Measurements from ENCODE around the gene CENPT.

CENPT gene

DNA sequence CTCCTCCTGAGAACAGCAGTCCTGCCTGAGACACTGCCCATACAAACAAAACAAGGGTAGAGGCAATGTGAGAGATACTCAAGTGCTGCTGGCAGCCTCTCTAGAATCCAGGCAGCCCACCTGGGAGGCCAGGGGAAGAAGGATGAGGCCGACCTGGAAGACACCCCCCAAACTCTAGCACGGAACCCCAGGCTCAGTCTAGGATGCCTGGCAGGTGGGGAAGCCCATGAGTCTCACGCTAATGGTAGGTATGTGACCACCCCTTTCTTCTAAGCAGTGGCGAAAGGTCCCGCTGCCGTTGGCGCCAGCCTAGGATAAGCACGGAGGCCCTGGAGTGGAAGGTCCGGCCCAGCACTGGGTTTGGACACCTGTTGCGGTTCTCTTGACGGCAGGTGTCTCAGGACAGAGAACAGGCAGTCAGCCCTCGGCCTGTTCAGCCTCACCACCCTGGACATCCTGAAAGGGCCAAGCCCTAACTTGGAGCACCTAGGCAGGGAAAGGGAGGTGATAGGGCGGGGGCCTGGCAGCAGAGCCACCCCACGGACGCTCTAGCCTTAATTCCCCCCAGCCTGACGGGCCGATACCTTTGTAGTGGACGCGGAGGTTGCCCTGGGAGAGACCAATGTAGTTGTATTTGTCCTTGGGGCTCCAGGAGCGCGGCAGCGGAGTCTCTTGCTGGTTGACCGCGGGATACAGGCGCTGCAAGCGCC is 41.6 kb downstream of the CENPT start:
- no peak for DNase-seq

DNA sequence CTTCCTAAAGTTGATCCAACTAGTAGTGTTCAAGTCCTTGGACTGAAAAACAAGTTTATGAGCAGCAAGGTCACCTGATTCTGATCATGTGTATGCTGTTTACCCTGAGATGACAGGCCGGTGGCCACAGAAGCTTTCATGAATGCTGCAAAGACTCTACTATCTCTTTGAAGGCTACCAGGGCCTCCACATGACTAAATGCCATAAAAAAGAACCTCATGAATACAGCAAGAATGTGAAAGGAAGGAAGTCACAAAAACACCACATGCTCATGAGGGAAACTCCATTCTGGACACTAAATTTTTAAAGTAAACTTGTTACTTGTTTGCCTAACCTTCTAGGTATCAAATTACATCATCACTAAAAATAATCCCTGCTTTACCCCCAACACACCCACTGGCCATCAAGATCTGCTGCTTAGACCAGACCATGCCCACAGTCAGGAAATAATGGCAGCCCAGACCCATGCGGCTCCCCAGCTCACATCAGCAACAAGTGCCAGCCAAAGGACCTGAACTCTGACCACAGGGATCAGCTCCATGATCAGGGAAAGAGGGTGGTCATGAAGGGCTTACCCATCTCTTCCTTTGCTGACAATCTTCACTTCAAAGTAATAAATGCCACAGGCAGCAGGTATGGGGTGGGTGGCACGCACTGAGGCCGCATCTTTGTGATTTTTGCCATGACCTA is 42.5 kb downstream of the CENPT start:
- no peak for DNase-seq

DNA sequence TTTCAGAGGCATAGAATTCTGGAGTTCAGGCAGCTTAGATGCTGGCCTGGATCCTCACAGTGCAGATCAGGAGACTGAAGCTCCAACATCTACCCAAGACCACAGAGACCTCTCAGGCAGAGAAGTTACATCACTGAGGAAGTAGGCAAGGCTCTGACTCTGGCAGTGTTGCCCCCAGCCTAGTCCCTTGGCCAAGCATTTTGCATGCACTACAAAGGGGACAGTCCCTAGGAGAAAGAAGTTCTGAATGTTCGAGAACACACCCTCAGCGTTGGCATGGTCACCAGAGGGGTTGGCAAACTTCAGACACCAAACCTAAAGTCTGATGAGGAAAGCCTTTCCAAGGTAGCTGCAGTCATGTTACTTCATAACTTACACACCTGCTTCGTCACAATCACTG is 43.6 kb downstream of the CENPT start:
- no peak for DNase-seq

DNA sequence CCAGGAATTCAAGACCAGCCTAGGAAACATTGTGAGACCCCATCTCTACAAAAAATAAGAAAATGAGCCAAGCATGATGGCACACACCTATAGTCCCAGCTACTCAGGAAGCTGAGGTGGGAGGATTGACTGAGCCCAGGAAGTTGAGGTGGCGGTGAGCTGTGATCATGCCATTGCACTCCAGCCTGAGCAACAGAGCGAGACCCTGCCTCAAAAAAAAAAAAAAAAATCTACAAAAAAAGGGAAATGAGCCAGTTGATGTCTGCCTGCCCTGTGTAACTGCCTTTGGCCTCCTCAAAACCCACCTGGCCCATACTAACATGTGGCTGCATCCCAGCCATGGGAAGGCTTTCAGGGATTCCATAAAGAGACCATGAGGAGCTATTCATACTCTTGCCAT is 45.6 kb downstream of the CENPT start:
- DNase-seq = no peak

DNA sequence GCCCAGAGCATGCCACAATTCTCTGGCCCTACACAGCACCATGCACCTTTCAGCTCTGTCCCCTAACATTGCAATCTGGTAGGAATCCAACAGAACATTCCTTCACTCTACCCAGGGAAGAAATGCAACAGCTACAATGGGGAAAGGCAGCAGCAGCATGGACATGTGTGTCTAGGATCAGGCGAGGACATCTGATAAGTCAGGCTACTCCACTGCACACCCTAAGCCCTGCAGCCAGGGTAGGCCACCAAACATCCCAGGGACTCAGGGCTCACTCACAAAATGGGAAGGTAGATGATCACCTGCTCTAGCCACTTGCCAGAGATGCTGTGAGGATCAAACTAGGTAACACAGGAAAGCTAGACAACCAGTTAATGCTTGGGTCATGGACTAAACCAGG is 46.3 kb downstream of the CENPT start:
- DNase-seq = no peak

DNA sequence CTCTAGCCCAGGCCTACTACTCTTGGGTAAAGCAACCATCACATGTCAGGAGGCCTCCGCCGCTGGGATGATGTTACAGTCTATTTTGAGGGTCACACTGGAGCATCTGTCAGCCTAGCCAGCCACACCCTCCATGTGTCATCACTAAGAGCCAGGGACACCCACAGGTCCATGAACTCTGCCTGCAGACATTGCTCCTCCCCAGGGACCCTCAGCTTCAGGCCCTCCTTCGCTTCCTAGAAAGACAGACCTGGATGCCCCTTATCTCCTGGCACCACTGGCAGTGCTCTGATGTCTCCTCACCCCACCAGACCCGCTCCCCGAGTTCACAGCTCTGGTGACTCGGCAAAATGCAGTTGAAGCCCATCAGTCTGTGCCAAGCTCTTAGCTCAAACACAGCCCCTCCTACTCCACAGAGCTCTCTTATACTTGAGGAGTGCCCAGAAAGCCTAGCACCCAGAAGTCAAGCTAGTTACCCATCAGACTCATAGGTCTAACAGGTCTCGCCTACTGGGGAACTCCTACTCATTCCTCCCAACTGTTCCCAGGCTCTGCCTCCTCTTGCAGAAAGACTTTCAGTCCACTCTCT is 47.1 kb downstream of the CENPT start:
- no peak for DNase-seq

DNA sequence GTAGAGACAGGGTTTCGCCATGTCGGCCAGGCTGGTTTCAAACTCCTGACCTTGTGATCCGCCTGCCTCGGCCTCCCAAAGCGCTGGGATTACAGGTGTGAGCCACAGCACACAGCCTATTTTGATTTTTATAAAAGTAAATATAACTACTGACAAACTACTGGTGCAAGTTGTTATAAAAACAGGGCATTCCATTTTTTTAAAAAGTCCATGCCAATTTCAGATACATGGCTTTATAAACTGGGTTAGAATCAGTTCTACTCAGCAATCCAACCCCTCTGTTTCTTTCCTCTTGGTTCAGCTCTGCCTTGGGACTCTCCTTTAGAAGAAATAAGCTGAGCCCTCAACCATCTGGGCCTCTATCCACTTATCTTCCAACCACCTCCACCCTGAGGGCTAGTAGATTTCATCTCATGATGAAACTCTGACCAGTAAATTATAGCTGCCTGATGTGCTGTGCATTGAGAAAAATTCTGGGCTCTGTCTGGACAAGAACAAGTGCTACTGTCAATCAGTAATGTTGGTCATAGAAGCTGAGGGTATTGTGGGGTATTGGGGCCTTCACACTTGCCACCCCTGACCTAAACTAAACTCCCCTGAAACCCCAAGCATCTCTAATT is 51.3 kb downstream of the CENPT start:
- no peak for DNase-seq

DNA sequence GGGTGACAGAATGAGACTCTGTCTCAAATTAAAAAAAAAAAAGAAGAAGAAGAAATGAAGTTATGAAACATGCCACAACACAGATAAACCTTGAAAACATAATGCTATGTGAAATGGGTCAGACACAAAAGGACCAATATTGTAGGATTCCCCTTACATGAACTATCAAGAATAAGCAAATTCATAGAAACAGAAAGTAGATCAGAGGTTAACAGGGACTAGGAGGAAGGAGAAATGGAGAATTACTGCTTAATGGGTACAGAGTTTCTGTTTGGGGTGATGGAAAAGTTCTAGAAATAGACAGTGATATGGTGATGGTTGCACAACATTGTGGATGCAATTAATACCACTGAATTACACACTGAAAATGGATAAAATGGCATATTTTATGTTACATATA is 57.4 kb downstream of the CENPT start:
- no peak for DNase-seq

DNA sequence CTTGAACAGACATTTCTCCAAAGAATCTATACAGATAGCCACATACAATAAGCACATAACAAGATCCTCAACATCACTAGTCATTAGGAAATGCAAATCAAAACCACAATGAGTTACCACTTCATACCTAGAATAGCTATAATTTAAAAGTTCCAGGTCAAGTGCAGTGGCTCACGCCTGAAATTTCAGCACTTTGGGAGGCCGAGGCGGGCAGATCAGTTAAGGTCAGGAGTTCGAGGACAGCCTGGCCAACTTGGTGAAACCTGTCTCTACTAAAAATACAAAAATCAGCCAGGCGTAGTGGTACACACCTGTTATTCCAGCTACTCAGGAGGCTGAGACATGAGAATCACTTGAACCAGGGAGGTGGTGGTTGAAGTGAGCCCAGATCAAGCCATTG is 61.0 kb downstream of the CENPT start:
- DNase-seq = no peak

DNA sequence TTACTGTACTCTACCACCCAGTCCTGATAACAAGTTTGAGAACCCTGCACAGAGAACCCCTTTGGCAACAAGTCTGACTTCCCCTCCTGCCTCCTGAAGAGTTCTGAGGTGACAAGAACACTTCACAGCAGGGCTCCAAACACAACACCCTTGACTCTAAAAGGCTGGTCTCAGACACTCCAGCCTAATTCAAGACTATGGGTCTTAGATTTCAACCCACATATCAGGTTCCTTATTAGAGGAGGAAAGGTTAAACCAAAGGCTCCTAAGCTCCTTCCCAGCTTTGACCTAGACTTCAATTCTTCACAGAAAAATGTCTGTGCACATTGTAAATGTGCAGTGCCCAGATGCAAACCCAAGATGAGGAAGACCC is 64.2 kb downstream of the CENPT start:
- DNase-seq = no peak

DNA sequence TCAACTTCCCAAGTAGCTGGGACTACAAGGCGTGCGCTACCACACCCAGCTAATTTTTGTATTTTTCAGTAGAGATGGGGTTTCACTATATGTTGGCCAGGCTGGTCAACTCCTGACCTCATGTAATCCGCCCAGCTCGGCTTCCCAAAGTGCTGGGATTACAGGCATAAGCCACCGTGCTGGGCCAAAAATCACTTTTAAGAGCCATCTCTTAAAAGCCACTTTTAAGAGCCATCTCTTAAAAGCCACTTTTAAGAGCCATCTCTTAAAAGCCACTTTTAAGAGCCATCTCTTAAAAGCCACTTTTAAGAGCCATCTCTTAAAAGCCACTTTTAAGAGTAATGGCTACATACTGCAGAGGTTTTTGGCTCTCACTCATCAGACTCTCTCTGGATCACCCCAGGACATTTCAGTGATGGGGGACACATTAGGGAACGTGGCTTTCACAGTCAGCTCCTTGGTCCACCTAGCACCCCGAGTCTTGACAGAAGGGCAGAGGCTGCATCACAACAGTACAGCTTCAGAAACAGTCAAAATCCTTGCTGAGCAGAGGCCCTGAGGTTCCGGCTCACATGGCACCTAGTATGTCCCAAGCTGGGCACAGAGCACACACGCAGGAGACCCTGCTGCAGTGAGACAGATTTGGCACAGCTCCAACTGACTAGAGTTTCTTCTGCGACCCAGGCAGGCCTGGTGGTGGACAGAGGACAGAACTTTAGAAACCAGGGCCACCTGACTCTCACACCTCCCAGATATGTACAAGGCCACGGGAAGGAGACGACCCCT is 64.7 kb downstream of the CENPT start:
- DNase-seq = no peak

DNA sequence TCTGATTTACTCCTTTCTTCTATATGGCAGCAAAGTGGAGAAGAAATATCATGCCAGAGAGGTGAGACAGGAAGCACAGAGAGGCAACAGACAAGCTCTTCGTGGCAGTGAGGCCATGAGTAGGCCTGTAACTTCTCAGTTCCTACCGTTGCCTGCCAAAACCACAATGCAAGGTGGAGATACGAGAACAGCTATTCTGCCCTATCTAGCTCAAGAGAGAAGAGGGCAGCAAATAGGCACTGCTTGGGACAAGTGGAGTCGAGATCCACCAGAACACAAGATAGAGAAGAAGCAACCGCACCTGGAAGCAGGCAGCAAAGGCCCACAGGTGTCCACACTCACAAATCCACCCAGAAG is 66.0 kb downstream of the CENPT start:
- DNase-seq = peak; percentile 18

DNA sequence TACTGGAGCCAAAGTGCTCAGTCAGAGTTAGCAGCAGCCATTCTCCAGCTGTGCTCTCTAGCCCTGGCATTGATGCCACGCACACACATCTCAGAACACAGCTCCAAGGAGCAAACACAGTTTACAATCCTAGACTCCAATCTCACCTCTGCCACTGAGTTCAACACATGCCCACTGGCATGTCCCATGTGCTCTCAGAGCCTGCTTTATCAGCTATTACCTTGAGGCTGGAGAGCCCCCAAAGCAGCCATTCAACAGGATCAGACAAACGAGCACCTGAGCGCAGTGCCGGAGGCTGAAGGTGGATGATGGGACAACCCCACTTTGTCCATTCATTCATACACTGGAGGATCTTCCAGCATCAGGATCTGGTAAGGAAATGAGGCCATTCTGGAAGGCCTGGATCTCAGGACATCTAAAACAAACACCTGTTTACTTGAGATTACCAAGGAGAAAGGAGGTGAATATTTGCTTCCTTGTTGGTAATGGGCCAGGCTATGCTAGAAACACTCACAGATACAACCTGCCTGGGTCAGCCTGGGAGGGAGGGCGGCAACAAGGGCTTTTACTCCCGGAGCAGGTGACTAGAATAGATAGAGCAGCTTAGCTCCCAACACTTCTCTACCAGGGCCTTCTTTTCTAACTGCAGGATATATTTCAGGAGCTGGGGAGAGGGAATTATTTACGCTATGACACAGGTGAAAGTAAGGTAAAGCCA is 66.5 kb downstream of the CENPT start:
- no peak for DNase-seq

DNA sequence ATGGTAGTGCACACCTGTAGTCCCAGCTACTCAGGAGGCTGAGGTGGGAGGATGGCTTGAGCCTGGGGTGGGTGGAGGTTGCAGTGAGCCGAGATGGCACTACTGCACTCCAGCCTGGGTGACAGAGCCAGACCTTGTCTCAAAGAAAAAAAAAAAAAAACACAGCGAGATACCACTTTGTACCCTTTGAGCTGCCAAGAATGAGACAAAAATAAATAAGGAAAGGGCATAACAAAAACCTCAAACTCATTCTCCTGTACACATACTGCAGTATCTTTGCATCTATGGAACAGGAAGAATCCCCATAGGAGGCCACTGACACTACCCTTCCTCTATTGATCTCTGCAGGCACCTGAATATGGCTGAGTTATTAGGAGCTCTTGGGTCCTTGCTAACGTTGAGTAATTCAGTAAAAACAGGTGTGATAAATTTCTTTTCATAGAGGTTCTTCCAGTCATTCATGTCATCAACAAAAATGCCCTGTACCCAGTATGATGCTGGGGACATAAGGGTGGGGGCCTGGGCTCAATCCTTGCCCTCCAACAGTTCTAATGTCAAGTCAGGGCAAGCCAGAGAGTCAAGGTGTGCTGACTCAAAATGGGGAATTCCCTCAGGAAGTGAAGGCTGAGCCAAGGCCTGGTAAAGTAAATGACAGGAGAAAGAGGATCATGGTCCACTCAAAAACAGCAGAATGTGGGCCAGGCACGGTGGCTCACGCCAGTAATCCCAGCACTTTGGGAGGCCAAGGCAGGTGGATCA is 68.1 kb downstream of the CENPT start:
- no peak for DNase-seq

All from GDM1 (cell line).